Measurements from ENCODE around the gene SPATA31D3. TPM values are rescaled to one million over a fixed set of nuclear protein-coding genes. Genes with fewer than 3 reads are reported as not detected.
A peak's percentile ranks its signal among the peaks of the same experiment; 100 is the strongest.
"Not testable (repeated sequence)": the region's sequence is repeated elsewhere in the genome, so short reads cannot be mapped to it uniquely, and the experiment has no call there.

The SPATA31D3 gene
- not detected for total RNA-seq
- polyA plus RNA-seq (ENCODE audit: insufficient read depth in 1 of 8, insufficient read length in 8 of 8, low replicate concordance in 1 of 8) = not detected
- long read RNA-seq, donor 1 = 0 reads
- long read RNA-seq, donor 2 = 0 reads
- long read RNA-seq, donor 3 = 0 reads
- long read RNA-seq, donor 4 = 0 reads
- long read RNA-seq, donor 5 = 0 reads
- long read RNA-seq, donor 6 = 0 reads
- long read RNA-seq, donor 7 = 0 reads
- long read RNA-seq, donor 8 = 0 reads
- long read RNA-seq, donor 9 = 0 reads
- long read RNA-seq, donor 10 = 0 reads
- long read RNA-seq, donor 11 = 0 reads

DNA sequence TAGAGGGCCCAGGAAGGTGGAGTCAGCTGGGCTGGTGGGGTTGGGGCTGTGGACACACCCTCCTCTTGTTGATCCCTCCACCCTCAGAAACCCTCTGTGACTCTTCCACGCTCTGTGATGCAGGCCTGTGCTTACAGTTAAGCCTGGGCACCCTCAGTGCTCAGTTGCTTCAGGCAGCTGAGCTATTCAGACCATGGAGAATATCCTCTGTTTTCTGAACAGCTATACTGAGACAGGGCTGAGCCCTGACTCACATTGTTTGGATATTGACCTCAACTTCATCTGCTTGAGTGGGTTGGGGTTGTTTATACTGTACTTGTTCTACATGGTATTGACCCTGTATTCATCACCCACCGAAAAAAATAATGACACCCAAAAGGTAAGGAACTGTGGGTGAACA is at the start of gene SPATA31D3:
Gene SPATA31D3, plus strand, starts transcription at position 108 of the 400 bp plus-strand sequence. Its CDS starts 86 bp downstream, at position 194.
- no CpG with 5 or more reads among the region's 2 CpGs for WGBS (ENCODE audit: insufficient coverage)
- not testable (repeated sequence) for H3K27ac ChIP-seq (ENCODE audit: low read length); H3K36me3 ChIP-seq (ENCODE audit: control insufficient read depth, insufficient read depth, low read length); H3K9me3 ChIP-seq (replicated peaks; ENCODE audit: control insufficient read depth, low read depth, low read length); H3K4me1 ChIP-seq (ENCODE audit: control insufficient read depth, insufficient read depth, low read length); H3K4me3 ChIP-seq (ENCODE audit: low read length); H3K27me3 ChIP-seq (ENCODE audit: control insufficient read depth, insufficient read depth, low read length); DNase-seq

DNA sequence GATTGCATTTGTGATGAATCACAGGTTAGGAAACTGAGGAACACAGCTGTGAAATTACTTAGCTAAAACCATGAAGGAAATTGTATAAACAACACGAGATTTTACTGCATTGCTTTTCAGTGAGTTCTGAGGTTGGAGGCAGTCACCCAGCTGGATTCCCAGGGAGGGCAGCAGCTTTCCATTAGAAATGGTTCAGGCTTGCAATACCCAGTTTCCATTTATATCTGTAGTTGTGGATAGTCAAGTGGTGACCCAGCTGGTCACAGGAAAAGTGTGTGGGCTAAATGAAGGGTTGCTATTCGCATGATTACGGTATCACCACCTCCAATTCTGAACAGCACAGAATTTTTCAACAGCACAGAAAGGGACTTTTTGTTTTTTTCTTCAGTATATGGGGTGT is 49.4 kb upstream of the SPATA31D3 start:
- Histone ChIP-seq H3K4me1 (ENCODE audit: control insufficient read depth, insufficient read depth, low read length) (no peaks in the 10 kb centered on the region), H3K27me3 (ENCODE audit: control insufficient read depth, insufficient read depth, low read length) (no peaks in the 10 kb centered on the region), H3K9me3 (replicated peaks; ENCODE audit: control insufficient read depth, low read depth, low read length) (no peaks in the 10 kb centered on the region), H3K36me3 (ENCODE audit: control insufficient read depth, insufficient read depth, low read length) (no peaks in the 10 kb centered on the region), H3K4me3 (ENCODE audit: low read length) (no peak overlapping the region), H3K27ac (ENCODE audit: low read length) (no peak overlapping the region)
- DNase-seq = no peak
- 63% methylated on average over 1 of the region's 3 CpGs for WGBS (ENCODE audit: insufficient coverage)

DNA sequence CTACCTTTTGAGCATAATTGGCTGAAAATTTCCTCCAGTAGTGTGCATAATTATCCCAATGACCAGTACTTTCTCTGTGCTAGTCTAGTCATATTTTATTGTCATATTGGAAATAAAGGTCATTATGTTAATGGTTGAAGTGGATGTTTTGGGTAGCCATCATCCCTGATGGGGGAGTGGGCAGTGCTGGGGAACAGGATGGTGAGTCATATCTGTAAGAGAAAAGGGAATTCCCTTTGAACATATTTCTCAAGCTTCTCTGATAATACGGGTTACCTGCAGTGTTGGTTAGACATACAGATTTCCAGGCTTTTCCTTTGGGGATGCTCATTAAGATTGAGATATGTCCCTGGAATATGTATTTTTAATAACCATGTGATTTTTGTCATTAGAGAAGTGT is 48.4 kb upstream of the SPATA31D3 start:
- Histone ChIP-seq H3K27me3 (ENCODE audit: control insufficient read depth, insufficient read depth, low read length) (no peaks in the 10 kb centered on the region), H3K27ac (ENCODE audit: low read length) (no peak overlapping the region), H3K4me3 (ENCODE audit: low read length) (no peak overlapping the region), H3K4me1 (ENCODE audit: control insufficient read depth, insufficient read depth, low read length) (no peaks in the 10 kb centered on the region), H3K36me3 (ENCODE audit: control insufficient read depth, insufficient read depth, low read length) (no peaks in the 10 kb centered on the region), H3K9me3 (replicated peaks; ENCODE audit: control insufficient read depth, low read depth, low read length) (no peaks in the 10 kb centered on the region)
- no CpG with 5 or more reads among the region's 1 CpG for WGBS (ENCODE audit: insufficient coverage)
- DNase-seq = no peak

DNA sequence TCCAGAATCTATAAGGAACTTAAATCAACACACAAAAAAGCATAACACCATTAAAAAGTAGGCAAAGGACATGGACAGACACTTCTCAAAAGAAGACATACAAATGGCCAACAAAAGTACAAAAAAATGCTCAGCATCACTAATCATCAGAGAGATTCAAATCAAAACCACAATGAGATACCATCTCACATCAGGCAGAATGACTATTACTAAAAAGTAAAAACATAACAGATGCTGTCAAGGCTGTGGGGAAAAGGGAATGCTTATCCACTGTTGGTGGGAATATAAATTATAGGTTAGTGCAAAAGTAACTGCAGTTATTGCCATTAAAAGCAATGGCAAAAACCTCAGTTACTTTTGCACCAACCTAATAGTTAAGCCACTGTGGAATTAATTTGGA is 47.2 kb upstream of the SPATA31D3 start:
- no peak overlapping the region for H3K27ac ChIP-seq (ENCODE audit: low read length)
- no peaks in the 10 kb centered on the region for H3K36me3 ChIP-seq (ENCODE audit: control insufficient read depth, insufficient read depth, low read length)
- H3K9me3 ChIP-seq (replicated peaks; ENCODE audit: control insufficient read depth, low read depth, low read length) = no peaks in the 10 kb centered on the region
- H3K4me1 ChIP-seq (ENCODE audit: control insufficient read depth, insufficient read depth, low read length) = no peaks in the 10 kb centered on the region
- H3K27me3 ChIP-seq (ENCODE audit: control insufficient read depth, insufficient read depth, low read length) = no peaks in the 10 kb centered on the region
- no peak for DNase-seq
- no peak overlapping the region for H3K4me3 ChIP-seq (ENCODE audit: low read length)

DNA sequence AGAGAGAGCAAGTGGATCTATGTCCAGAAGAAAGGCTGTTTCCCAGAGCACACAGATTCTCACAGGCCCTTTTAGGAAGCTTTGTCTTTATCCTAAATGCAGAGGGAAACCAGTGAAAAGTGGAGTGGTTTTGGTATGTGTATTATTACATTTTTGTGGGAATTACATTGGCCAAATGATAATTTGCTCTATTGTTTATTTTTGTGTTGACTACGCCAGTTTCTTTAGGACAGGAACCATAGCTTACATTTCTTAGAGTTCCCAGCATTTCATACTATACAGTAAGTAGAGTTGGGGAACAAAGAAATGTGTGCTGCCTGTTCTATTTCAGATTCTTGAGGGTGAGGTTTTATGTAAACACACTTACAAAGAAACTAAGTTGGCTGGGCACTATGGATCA is 44.4 kb upstream of the SPATA31D3 start:
- no peaks in the 10 kb centered on the region for H3K9me3 ChIP-seq (replicated peaks; ENCODE audit: control insufficient read depth, low read depth, low read length)
- no peaks in the 10 kb centered on the region for H3K36me3 ChIP-seq (ENCODE audit: control insufficient read depth, insufficient read depth, low read length)
- no peak overlapping the region for H3K4me3 ChIP-seq (ENCODE audit: low read length)
- no CpG with 5 or more reads among the region's 1 CpG for WGBS (ENCODE audit: insufficient coverage)
- no peak for DNase-seq
- H3K4me1 ChIP-seq (ENCODE audit: control insufficient read depth, insufficient read depth, low read length) = no peaks in the 10 kb centered on the region
- H3K27me3 ChIP-seq (ENCODE audit: control insufficient read depth, insufficient read depth, low read length) = no peaks in the 10 kb centered on the region
- H3K27ac ChIP-seq (ENCODE audit: low read length) = no peak overlapping the region

DNA sequence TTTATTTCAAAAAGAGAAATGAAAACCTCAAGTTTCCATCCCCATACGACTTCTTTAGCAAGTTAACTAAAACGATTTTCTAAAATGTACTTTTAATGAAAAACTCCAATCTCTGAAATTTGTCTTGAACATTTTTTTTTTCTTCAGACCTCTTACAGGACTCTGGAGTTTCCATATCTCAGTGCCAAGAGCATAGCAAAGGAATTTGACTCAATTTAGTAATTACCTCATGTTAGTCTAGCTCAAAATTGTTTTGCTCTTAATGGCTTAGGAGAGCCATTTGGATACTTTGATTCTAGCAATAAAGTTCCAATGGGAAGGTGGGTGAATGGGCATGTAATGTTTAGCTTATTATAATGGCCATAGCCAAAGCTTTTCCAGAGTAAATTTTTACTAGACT is 41.1 kb upstream of the SPATA31D3 start:
- no peaks in the 10 kb centered on the region for H3K36me3 ChIP-seq (ENCODE audit: control insufficient read depth, insufficient read depth, low read length)
- no peaks in the 10 kb centered on the region for H3K27me3 ChIP-seq (ENCODE audit: control insufficient read depth, insufficient read depth, low read length)
- H3K9me3 ChIP-seq (replicated peaks; ENCODE audit: control insufficient read depth, low read depth, low read length) = no peaks in the 10 kb centered on the region
- no peak overlapping the region for H3K27ac ChIP-seq (ENCODE audit: low read length)
- no peak overlapping the region for H3K4me3 ChIP-seq (ENCODE audit: low read length)
- DNase-seq = peak; percentile 82
- 83% methylated on average over 1 of the region's 2 CpGs for WGBS (ENCODE audit: insufficient coverage)
- H3K4me1 ChIP-seq (ENCODE audit: control insufficient read depth, insufficient read depth, low read length) = no peaks in the 10 kb centered on the region

DNA sequence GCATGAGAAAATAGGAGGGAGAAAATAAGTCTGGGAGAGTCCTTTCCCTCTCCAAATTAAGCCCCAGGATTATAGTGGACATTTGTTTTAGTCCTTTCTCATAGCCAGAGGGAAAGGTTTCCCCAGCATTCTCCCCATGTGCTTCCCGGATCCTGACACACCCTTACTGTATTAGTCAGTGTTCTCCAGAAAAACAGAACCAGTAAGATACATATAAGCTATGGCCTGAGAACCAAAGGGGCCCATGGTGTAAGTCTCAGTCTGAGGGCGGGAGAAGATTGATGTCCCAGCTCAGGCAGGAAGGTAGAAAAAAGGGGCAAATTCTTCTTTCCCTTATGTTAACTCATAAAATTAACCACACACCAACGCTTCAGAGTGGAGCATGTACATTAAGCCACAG is 40.7 kb upstream of the SPATA31D3 start:
- H3K27ac ChIP-seq (ENCODE audit: low read length) = no peak overlapping the region
- H3K9me3 ChIP-seq (replicated peaks; ENCODE audit: control insufficient read depth, low read depth, low read length) = no peaks in the 10 kb centered on the region
- H3K4me3 ChIP-seq (ENCODE audit: low read length) = no peak overlapping the region
- no CpG with 5 or more reads among the region's 3 CpGs for WGBS (ENCODE audit: insufficient coverage)
- no peaks in the 10 kb centered on the region for H3K4me1 ChIP-seq (ENCODE audit: control insufficient read depth, insufficient read depth, low read length)
- no peak for DNase-seq
- no peaks in the 10 kb centered on the region for H3K36me3 ChIP-seq (ENCODE audit: control insufficient read depth, insufficient read depth, low read length)
- no peaks in the 10 kb centered on the region for H3K27me3 ChIP-seq (ENCODE audit: control insufficient read depth, insufficient read depth, low read length)

DNA sequence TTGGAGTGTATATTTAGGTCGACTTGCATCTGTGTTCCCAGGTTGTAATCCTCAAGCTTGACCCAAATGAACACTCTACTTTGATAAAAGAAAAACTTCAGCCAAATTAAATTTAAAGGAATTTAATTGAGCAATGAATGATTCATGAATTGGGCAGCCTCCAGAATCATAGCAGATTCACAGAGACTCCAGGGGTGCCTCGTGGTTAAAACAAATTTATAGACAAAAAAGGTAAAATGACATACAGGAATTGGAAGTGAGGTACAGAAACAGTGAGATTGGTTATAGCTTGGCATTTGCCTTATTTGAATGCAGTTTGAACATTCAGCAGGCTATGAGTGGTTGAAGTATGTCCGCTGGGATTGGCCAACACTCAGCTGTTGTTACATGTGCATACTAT is 36.6 kb upstream of the SPATA31D3 start:
- H3K27ac ChIP-seq (ENCODE audit: low read length) = no peak overlapping the region
- no peaks in the 10 kb centered on the region for H3K4me1 ChIP-seq (ENCODE audit: control insufficient read depth, insufficient read depth, low read length)
- H3K27me3 ChIP-seq (ENCODE audit: control insufficient read depth, insufficient read depth, low read length) = no peaks in the 10 kb centered on the region
- DNase-seq = no peak
- H3K9me3 ChIP-seq (replicated peaks; ENCODE audit: control insufficient read depth, low read depth, low read length) = no peaks in the 10 kb centered on the region
- no peak overlapping the region for H3K4me3 ChIP-seq (ENCODE audit: low read length)
- WGBS (ENCODE audit: insufficient coverage) = 63% methylated on average over 1 of the region's 3 CpGs
- no peaks in the 10 kb centered on the region for H3K36me3 ChIP-seq (ENCODE audit: control insufficient read depth, insufficient read depth, low read length)

DNA sequence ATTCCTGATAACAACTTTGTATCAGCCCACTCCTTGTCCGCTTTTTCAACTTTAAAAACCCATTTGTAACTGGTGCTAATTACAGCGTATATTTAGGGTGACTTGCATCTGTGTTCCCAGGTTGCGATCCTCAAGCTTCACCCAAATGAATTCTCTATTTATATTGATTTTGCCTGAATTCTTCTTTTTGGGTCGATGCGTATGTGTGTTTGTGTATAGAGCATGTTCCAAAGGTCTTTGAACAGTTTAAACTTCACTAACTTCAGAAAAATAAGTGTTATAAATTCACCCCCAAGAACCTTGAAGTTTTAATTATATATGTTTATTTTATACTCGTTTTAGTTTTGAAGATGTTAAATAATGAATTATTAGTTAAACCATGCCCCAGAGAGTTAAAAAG is 31.2 kb upstream of the SPATA31D3 start:
- WGBS (ENCODE audit: insufficient coverage) = no CpG with 5 or more reads among the region's 6 CpGs
- no peak for DNase-seq
- Histone ChIP-seq H3K4me1 (ENCODE audit: control insufficient read depth, insufficient read depth, low read length) (no peaks in the 10 kb centered on the region), H3K27me3 (ENCODE audit: control insufficient read depth, insufficient read depth, low read length) (no peaks in the 10 kb centered on the region), H3K9me3 (replicated peaks; ENCODE audit: control insufficient read depth, low read depth, low read length) (no peaks in the 10 kb centered on the region), H3K27ac (ENCODE audit: low read length) (no peak overlapping the region), H3K4me3 (ENCODE audit: low read length) (no peak overlapping the region), H3K36me3 (ENCODE audit: control insufficient read depth, insufficient read depth, low read length) (no peaks in the 10 kb centered on the region)

DNA sequence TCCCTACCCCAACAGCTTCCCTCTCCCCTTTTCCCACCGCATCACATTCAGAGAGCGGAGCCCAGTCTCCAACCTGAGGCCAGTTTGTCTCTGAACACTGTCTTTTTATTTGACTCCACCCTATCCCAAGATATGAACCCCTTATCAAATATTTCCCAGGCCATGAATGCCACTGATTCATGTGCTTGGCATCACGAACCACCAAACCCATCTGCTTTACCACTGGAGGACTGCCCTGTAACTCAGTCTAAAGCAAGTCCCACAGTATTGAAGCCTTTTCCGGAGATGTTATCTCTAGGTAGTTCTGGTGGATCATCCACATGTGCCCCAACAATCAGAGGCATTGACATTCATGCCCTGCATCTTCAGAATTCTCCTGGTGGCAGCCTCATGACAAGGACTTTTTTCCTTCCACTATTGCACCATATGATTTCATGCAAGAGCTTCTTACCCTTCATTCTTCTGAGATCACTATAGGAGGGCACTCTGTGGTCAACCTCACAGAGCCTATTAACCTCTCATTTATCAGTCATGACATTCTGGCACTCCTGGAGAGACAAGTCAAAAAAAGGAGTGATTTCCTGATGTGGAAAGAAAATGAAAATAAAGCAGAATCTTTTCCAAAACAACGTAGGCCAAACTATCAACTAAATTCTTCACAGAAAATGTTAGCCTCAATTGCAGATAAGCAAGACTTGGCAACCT is 27.3 kb upstream of the SPATA31D3 start:
- H3K27me3 ChIP-seq (ENCODE audit: control insufficient read depth, insufficient read depth, low read length) = no peaks in the 10 kb centered on the region
- H3K4me3 ChIP-seq (ENCODE audit: low read length) = no peak overlapping the region
- H3K9me3 ChIP-seq (replicated peaks; ENCODE audit: control insufficient read depth, low read depth, low read length) = no peaks in the 10 kb centered on the region
- 93% methylated on average over 3 of the region's 5 CpGs for WGBS (ENCODE audit: insufficient coverage)
- no peaks in the 10 kb centered on the region for H3K36me3 ChIP-seq (ENCODE audit: control insufficient read depth, insufficient read depth, low read length)
- no peak for DNase-seq
- H3K4me1 ChIP-seq (ENCODE audit: control insufficient read depth, insufficient read depth, low read length) = no peaks in the 10 kb centered on the region
- H3K27ac ChIP-seq (ENCODE audit: low read length) = no peak overlapping the region

Measured in muscle of leg (tissue), 16 donors.